ENCODE results near the gene SEPTIN12. TPM values are rescaled to one million over a fixed set of nuclear protein-coding genes. Genes with fewer than 3 reads are reported as not detected.

Gene SEPTIN12

DNA sequence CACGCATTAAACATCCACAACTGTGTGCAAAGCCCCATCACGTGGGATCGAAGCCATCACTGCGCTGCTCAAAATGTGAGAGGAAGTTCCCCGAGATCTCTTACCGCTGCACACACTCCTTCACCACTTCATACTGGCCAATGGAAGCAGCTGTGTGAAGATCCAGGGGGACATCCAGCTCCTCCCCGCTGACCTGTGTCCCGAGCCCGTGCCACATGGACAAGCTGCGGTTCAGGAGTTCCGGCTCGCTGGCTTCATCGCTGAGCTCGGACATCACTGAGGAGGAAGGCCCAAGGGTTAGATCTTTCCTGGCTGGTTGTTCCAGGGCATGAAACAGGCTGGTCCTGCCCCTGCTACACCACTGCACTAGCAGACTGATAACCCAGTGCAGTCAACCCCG is 58.3 kb downstream of the SEPTIN12 start:
- Histone ChIP-seq H4K8ac (ENCODE audit: low read depth, low read length) (no peak overlapping the region), H3K27me3 (ENCODE audit: insufficient read depth, low read length, poor library complexity) (no peaks in the 10 kb centered on the region)

DNA sequence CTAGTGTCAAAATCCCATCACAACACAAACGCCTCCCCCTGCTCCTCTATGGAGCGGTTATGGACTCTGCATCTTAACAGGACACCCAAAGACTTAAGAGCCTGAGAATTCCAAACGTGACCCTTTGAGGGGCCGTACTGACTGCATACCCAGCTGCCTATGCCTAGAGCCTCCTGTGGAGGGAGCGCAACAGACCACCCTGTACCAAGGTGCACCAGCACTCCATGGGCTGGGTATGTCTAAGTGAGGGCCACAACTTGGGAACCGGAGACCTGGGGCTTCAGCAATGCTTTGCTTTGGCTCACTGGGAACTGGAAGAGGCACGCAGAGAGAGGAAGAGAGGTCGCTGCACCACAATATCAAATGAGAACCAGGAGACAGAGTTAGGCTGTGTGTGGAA is 59.5 kb downstream of the SEPTIN12 start:
- Histone ChIP-seq H3K27me3 (ENCODE audit: insufficient read depth, low read length, poor library complexity) (no peaks in the 10 kb centered on the region), H2BK15ac (replicated peaks; ENCODE audit: low read depth) (no peak overlapping the region), H3K23ac (ENCODE audit: low read length) (no peak overlapping the region), H3K36me3 (ENCODE audit: control insufficient read depth, insufficient read depth, low read length) (peaks cover 13% of the 10 kb centered on the region), H3K4me2 (ENCODE audit: low read length) (no peak overlapping the region), H3K79me2 (ENCODE audit: control insufficient read depth, insufficient read depth, low read length) (peaks cover 9% of the 10 kb centered on the region), H3K18ac (ENCODE audit: low read length) (no peak overlapping the region), H3K56ac (ENCODE audit: low read length) (no peak overlapping the region), H3K27ac (ENCODE audit: low read depth, low read length) (no peak overlapping the region), H3K4me1 (ENCODE audit: control insufficient read depth, low read depth, low read length) (no peaks in the 10 kb centered on the region), H4K5ac (ENCODE audit: low read length) (no peak overlapping the region), H3K79me1 (ENCODE audit: low read length) (peaks cover 12% of the 10 kb centered on the region), H2BK120ac (ENCODE audit: low read depth, low read length) (no peak overlapping the region), H2AK5ac (ENCODE audit: low read length) (no peak overlapping the region), H3K9ac (ENCODE audit: low read length) (no peak overlapping the region), H2BK5ac (ENCODE audit: low read length) (no peak overlapping the region), H3K4me3 (ENCODE audit: low read length) (no peak overlapping the region), H3K4ac (ENCODE audit: low read depth, low read length) (no peak overlapping the region), H4K8ac (ENCODE audit: low read depth, low read length) (no peak overlapping the region)
- no peak for DNase-seq
- no CpG with 5 or more reads among the region's 8 CpGs for WGBS (ENCODE audit: extremely low coverage, insufficient coverage, low lambda C conversion rate)

More for the DNA sequence above, 58.3 kb downstream of the SEPTIN12 start:
- Histone ChIP-seq H3K36me3 (ENCODE audit: control insufficient read depth, insufficient read depth, low read length) (peaks cover 11% of the 10 kb centered on the region), H3K79me1 (ENCODE audit: low read length) (peaks cover 12% of the 10 kb centered on the region), H3K9ac (ENCODE audit: low read length) (no peak overlapping the region), H3K4me3 (ENCODE audit: low read length) (no peak overlapping the region), H2BK120ac (ENCODE audit: low read depth, low read length) (no peak overlapping the region), H3K56ac (ENCODE audit: low read length) (no peak overlapping the region), H2BK5ac (ENCODE audit: low read length) (no peak overlapping the region), H3K18ac (ENCODE audit: low read length) (no peak overlapping the region), H3K4me1 (ENCODE audit: control insufficient read depth, low read depth, low read length) (no peaks in the 10 kb centered on the region), H2AK5ac (ENCODE audit: low read length) (no peak overlapping the region), H3K23ac (ENCODE audit: low read length) (no peak overlapping the region), H3K4ac (ENCODE audit: low read depth, low read length) (no peak overlapping the region), H3K27ac (ENCODE audit: low read depth, low read length) (no peak overlapping the region), H3K4me2 (ENCODE audit: low read length) (no peak overlapping the region), H4K5ac (ENCODE audit: low read length) (no peak overlapping the region), H3K79me2 (ENCODE audit: control insufficient read depth, insufficient read depth, low read length) (peaks cover 9% of the 10 kb centered on the region), H2BK15ac (replicated peaks; ENCODE audit: low read depth) (no peak overlapping the region)
- no peak for DNase-seq
- no CpG with 5 or more reads among the region's 15 CpGs for WGBS (ENCODE audit: extremely low coverage, insufficient coverage, low lambda C conversion rate)

Small RNA genes lying within 50 kb of the gene (small RNA-seq; reads per million reads assigned to genes)
- not detected for gene RF00017 (ENCODE audit: insufficient read depth)

Measured in mesendoderm (in vitro differentiated cells).